Ovary (tissue), 9 donors: Measurements from ENCODE around the gene RORC. TPM values are rescaled to one million over a fixed set of nuclear protein-coding genes. Genes with fewer than 3 reads are reported as not detected.

ENCODE experiments used
- DNase-seq, 5 donors: peaks; one replicate each; pipeline ENCODE4 v3.0.0-alpha.2; 2019 to 2020
- H3K27ac ChIP-seq, 2 donors: fragments of 200-600 bp; one replicate each; pipeline versions ENCODE4 v1.5.1 to v1.8.0; 2019 to 2022
- H3K27me3 ChIP-seq: fragments of 200-600 bp; one replicate; pipeline ENCODE4 v1.8.0; 2022
- H3K36me3 ChIP-seq: fragments of 200-600 bp; sonication (generic); one replicate; pipeline ENCODE4 v1.5.1; 2019
- H3K4me1 ChIP-seq: one replicate; pipeline ENCODE4 v1.8.1; 2013; ENCODE audit warnings: mild to moderate bottlenecking, moderate library complexity; ENCODE audit not compliant: insufficient read depth
- H3K4me3 ChIP-seq: fragments of 200-600 bp; sonication (generic); one replicate; pipeline ENCODE4 v1.5.1; 2017
- H3K9me3 ChIP-seq, 2 donors: fragments of 200-600 bp in 1 of 2; sonication (generic) in 1 of 2; one replicate each; pipeline versions ENCODE4 v1.5.1 to v1.8.1; 2013 to 2019; ENCODE audit warnings: mild to moderate bottlenecking in 1 of 2, moderate library complexity in 1 of 2
- EP300 ChIP-seq: sonication (generic); formaldehyde crosslinking; IDR thresholded peaks from one replicate; pipeline ENCODE4 v1.6.1; 2017; ENCODE audit warnings: antibody characterized with exemption
- POLR2A ChIP-seq: fragments of 450-650 bp; IDR thresholded peaks from one replicate; pipeline ENCODE4 v1.6.1; 2017; ENCODE audit warnings: antibody characterized with exemption, mild to moderate bottlenecking, moderate library complexity
- WGBS, 3 donors: extraction: QIAGEN DNeasy Blood & Tissue Kit in 1 of 3; methylation state at CpG; one replicate each; pipeline versions ENCODE4 v1.1.5 to v1.1.7; 2013 to 2017; 5-methylcytosine and 5-hydroxymethylcytosine counted together
- intact Hi-C, 4 donors: fragments of 100-400 bp; cut with DNase I; formaldehyde crosslinking; loops; one replicate each; pipeline versions ENCODE4 v1.11.0 to v1.15.1; 2022 to 2023
- polyA plus RNA-seq, 2 donors: library from polyadenylated mRNA; stranded (reverse); fragments of 200-250 nt in 1 of 2; fragments of 350-450 nt in 1 of 2; fragmentation: Illumina TruSeq in 1 of 2; extraction: RNeasy Lipid Tissue Mini Kit (QIAGEN cat#74804) in 1 of 2; gene quantifications; one replicate each; pipeline ENCODE4 v1.2.3, GENCODE V29; 2013 to 2014
- total RNA-seq, 7 donors: library from RNA; depleted of rRNA in 2 of 7; stranded (reverse); fragments of >200 nt in 2 of 7; fragmentation: NEBNext Ultra II Directional in 3 of 7; extraction: Animal tissue kit (Norgen Biotek cat#: 25700) in 3 of 7; gene quantifications; one replicate each; pipeline versions ENCODE4 v1.1.0 to v1.2.4, GENCODE V29; 2016 to 2023
- TF ChIP-seq, protein P1 (sequence below), 3 donors: fragments of 450-650 bp in 2 of 3; fragments of 200-600 bp in 1 of 3; IDR thresholded peaks; one replicate each; pipeline versions ENCODE4 v1.5.1 to v1.8.0; 2016 to 2022; ENCODE audit warnings: antibody characterized with exemption in 3 of 3, mild to moderate bottlenecking in 1 of 3
- donor health status: DM: no; HTN: no; CAD: no; lungs with moderate emphysema.
- donor health status: DM: no; HTN: no; CAD: no.
- donor health status: Bipolar disorder and iron deficiency.
- donor health status: DM: yes; HTN: yes; CAD: no.
- donor health status: DM: no; HTN: no; CAD: no.
- donor health status: DM: yes; HTN: yes; CAD: no.

Gene RORC
- total and polyA plus RNA-seq, 9 donors, result 0.18 to 22.3 (median 0.65) TPM

DNA sequence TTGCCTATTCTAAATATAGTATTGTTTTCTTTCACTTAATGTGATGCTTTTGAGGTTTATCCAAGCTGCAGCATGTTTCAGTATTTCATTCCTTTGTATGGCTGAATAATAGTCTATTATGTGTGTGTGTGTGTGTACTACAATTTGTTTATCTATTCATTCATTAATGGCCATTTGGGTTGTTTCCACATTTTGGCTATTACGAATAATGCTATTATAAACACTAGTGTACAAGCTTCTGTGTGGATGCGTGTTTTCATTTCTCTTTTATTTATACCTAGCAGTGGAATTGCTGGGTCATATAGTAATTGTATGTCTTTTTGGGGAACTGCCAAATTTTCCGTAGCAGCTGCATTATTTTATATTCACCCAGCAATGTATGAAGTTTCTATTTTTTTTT, 36.9 kb upstream of the RORC start:
- Histone ChIP-seq H3K27me3 (no peaks in the 10 kb centered on the region), H3K9me3 (no peaks in the 10 kb centered on the region), H3K36me3 (no peaks in the 10 kb centered on the region), H3K27ac (no peak overlapping the region), H3K4me3 (no peak overlapping the region), H3K4me1 (no peaks in the 10 kb centered on the region)
- 15 to 18% (median 18%) methylated on average over 3 of the region's 3 CpGs for WGBS, 3 donors
- TF ChIP-seq POLR2A, result no peak
- TF ChIP-seq, protein P1, sequence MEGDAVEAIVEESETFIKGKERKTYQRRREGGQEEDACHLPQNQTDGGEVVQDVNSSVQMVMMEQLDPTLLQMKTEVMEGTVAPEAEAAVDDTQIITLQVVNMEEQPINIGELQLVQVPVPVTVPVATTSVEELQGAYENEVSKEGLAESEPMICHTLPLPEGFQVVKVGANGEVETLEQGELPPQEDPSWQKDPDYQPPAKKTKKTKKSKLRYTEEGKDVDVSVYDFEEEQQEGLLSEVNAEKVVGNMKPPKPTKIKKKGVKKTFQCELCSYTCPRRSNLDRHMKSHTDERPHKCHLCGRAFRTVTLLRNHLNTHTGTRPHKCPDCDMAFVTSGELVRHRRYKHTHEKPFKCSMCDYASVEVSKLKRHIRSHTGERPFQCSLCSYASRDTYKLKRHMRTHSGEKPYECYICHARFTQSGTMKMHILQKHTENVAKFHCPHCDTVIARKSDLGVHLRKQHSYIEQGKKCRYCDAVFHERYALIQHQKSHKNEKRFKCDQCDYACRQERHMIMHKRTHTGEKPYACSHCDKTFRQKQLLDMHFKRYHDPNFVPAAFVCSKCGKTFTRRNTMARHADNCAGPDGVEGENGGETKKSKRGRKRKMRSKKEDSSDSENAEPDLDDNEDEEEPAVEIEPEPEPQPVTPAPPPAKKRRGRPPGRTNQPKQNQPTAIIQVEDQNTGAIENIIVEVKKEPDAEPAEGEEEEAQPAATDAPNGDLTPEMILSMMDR (IDR thresholded peaks at IDR 0.05), result no peak
- no peak for TF ChIP-seq EP300
- DNase-seq, result no peak
- intact Hi-C loops, result no loop called here

DNA sequence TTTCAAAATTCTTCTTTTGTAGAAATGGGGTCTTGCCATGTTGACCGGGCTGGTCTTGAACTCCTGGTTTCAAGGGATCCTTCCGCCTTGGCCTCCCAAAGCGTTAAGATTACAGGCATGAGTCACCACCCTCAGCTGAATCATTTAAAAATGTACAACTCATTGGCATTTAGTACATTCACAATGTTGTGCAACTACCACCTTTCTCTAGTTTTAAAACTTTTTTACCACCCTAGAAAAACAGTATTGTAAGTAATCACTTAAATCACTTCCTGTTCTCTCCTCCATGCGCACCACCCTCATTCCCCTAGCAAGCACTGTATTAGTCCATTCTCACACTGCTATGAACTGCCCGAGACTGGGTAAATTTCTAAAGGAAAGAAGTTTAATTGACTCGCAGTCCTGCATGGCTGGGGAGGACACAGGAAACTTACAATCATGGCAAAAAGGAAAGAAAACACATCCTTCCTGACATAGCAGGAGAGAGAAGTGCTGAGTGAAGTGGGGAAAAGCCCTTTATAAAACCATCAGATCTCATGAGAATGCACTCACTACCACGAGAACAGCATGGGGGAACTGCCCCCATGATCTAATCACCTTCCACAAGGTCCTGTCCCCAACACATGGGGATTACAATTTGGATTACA, 36.3 kb upstream of the RORC start:
- intact Hi-C loops, result no loop called here
- no peak for TF ChIP-seq EP300
- no peak for TF ChIP-seq POLR2A
- TF ChIP-seq, protein P1 (IDR thresholded peaks at IDR 0.05), result no peak
- no peaks in the 10 kb centered on the region for H3K9me3 ChIP-seq
- H3K4me1 ChIP-seq, result no peaks in the 10 kb centered on the region
- H3K4me3 ChIP-seq, result no peak overlapping the region
- no peaks in the 10 kb centered on the region for H3K36me3 ChIP-seq
- DNase-seq, result no peak
- WGBS, 3 donors, result 66 to 76% (median 73%) methylated on average over 7 of the region's 7 CpGs
- no peak overlapping the region for H3K27ac ChIP-seq
- no peaks in the 10 kb centered on the region for H3K27me3 ChIP-seq

DNA sequence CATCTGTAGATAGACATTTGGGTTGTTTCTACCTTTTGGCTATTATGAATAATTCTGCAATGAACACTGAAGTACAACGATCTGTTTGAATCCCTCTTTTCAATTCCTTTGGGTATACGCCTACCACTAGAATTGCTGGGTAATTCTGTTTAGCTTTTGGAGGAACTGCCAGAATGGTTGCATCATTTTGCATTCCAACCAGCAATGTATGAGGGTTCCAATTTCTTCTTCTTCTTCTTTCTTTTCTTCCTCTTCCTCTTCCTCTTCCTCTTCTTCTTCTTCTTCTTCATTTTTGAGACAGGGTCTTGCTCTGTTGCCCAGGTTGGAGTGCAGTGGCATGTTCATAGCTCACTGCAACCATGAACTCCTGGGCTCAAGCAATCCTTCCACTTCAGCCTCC, 35.7 kb upstream of the RORC start:
- H3K9me3 ChIP-seq, result no peaks in the 10 kb centered on the region
- no peak for DNase-seq
- 74 to 81% (median 78%) methylated on average over 2 of the region's 2 CpGs for WGBS, 3 donors
- TF ChIP-seq, protein P1 (IDR thresholded peaks at IDR 0.05), result no peak
- no peaks in the 10 kb centered on the region for H3K4me1 ChIP-seq
- no peaks in the 10 kb centered on the region for H3K27me3 ChIP-seq
- intact Hi-C loops, result no loop called here
- no peak overlapping the region for H3K27ac ChIP-seq
- H3K36me3 ChIP-seq, result no peaks in the 10 kb centered on the region
- no peak overlapping the region for H3K4me3 ChIP-seq

DNA sequence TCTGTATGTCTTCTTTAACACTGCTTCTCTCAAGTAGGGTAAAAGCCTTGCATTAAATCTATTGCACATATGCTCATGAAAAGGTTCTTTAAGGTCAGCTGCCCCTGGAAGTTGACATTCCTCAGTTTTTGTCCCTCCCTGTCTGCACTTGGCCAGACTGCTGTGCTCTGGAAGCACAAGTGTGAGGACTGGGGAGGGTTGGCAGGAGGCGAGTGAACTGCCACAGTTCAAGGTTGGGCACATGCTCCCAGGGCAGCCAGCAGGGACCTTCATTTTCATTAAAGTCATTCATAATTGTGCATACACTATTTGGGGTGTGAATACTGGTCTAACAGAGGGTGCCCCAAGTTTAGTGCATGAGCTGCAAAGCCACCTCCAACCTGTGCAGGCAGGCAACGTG, 32.8 kb upstream of the RORC start:
- no peaks in the 10 kb centered on the region for H3K4me1 ChIP-seq
- intact Hi-C loops, result no loop called here
- WGBS, 3 donors, result 22 to 44% (median 29%) methylated on average over 2 of the region's 2 CpGs
- no peak overlapping the region for H3K27ac ChIP-seq
- H3K4me3 ChIP-seq, result no peak overlapping the region
- H3K27me3 ChIP-seq, result no peaks in the 10 kb centered on the region
- H3K9me3 ChIP-seq, result no peaks in the 10 kb centered on the region
- DNase-seq, result no peak
- TF ChIP-seq EP300 (no peak), POLR2A (no peak)
- TF ChIP-seq, protein P1 (IDR thresholded peaks at IDR 0.05), result no peak
- H3K36me3 ChIP-seq, result no peaks in the 10 kb centered on the region
